Measurements from ENCODE around the gene SHF.
A peak's percentile ranks its signal among the peaks of the same experiment; 100 is the strongest.

The SHF gene

DNA sequence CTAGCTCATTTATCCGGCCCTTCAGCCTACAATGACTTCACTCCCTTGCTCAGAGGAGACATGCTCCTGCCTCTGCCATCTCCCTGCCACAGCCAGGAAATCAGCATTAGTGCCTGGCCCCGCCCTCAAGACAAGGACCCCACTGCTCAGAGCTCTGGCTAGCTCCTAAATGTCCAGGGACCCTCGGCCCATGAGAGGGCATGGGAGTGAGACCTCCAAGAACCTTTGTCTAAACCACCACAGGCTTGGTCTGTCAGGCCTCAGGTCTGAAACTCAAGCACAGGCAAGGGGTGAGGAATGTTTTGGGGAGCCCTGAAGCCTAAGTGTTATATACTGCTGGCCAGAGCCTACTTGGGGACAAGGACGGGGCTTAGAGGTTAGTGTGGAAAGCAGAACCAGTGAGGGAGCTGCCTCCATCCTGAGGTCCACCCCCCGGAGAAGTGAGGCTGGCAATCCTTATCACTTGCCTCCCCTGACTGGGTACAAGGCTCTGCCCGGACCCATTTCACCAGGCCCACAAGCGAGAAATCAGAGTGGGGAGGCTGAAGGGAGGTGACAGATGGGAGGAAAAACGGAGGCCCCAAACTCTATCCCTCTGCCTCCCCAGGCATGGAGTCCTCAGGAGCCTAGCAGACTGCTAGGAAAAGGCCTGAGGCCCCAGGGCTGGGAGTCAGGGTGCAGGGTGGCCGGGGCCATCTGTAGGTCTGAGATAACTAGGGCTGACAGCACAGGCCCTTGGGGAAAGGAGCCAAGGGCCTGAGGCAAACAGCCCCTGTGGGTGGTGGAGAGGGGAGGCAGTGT lies 18.8 kb downstream of the SHF start:
- no peak for DNase-seq

DNA sequence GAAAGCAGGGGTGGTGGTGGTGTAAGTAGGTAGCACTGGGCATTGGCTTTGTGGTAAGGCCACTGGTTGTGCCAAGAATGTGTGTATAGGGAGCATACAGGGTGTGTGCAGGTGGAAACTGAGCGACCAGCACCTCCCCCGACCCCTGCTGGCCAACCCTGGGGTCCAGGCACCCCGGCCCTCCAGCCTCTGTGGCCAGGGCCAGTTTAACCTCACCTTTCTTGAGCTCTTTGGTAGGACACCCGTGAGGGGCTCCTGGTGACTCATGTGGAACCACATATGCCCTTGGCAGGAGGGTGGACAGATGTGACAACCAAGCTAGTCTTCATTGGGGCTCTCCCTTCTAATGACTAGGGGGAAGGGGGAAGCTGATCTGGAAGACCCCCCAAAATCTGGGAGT lies 19.5 kb downstream of the SHF start:
- DNase-seq: no peak

DNA sequence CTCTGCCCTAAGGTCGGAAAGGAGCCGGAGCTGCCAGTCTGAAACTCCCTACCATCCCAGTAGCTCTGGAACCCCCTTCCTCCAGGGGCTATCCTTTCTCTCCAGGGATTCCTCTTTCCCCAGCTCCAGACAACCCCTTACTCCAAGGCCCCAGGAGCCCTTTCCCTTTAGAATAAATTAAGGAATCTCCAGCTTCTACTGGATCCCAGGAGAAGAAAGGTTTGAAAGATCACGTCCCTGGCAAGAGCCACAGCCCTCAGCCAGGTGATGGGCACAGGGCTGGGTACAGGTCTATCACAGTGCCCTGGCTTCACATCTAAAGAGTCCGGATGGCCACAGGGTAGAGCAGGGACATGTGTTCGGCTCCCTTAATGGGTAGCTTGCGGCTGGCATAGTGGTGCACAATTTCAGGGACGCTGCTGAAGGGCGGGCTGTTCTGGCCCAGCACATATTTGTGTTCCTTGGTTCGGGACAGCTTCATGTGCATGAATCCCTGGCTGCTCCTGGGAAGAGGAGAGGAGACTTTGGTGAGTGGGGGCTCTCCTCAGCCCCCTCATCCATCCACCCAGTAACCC lies 20.0 kb downstream of the SHF start:
- DNase-seq: no peak

DNA sequence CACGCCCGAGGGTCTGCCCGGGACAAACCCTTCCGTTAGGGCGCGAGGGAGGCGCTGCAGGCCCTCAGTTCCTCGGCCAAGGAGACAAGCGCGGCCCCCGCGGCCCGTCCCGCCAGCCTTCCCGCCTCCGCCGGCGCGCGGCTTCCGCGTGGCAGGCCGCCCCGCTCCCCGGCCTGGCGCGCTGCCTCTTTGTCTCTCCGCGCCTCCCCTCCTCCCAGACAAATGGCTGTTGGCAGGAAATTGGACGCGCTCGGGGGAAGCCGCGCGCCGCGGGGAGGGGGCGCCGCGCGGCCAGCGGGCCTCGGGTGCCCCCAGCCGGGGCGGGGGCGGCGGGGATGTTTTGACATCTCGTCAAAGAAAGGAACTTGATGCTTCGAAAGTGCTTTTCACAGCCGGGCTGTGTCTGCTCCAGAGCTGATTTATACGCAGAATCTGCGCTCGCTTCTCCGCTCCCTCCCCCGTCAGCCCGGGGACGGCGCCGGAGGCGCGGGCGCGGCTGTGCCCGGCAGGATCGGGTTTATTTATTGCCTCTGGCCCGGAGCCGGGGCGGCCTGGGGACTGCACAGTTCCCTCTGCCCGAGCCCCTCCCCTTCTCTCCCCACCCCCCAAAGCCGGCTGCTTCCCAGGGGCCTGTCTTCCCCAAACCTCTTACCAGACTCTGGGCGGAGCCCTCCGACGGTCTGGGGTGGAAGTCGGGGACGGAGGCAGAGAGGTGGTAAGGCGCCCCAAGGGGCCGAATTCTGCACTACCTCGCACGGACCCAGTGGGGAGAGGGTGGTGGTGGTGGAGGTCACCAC lies 20.7 kb downstream of the SHF start:
- no peak for DNase-seq

DNA sequence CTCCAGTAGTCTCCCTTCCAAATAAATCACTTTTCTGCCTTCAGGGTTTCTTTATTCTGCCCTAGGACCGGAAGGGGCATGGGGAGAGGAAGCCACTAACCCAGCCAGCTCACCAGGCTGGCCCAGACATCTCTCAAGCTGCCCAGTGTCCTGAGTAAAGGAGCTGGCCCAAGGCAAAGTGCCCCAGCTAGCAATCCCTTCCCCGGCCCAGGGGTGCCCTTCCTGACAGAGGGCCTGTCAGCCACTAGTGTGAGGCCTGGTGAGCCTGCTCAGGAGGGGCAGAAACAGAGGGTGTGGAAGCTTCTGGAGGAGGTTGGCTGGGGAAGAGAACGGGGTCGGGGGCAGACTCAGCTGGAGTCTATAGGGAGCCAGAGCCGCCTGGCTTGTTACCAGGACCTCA lies 22.2 kb downstream of the SHF start:
- DNase-seq: no peak

DNA sequence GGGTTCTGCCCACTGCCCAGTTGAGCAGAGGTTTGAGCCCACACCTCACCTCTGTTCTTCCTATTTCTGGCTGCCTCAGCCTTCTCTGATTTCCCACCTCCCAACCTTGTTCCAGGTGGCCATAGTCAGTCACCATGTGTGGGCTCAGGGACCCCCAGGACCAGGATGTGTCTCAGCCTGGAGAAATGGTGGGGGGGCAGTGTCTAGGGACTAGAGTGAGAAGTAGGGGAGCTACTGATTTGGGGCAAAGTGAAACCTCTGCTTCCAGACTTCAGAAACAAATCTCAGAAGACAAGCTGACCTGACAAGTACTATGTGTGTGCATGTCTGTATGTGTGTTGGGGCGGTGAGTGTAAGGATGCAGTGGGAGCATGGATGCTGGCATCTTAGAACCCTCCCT lies 22.9 kb downstream of the SHF start:
- no peak for DNase-seq

DNA sequence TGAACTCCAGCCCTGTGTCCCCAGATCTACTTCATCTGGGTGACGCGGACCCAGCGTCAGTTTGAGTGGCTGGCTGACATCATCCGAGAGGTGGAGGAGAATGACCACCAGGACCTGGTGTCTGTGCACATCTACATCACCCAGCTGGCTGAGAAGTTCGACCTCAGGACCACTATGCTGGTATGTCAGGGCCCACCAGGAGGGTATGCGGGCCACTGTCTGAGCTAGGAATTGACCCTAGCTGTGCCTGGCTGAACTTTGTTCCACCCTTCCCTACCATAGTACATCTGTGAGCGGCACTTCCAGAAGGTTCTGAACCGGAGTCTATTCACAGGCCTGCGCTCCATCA lies 24.3 kb downstream of the SHF start:
- no peak for DNase-seq

DNA sequence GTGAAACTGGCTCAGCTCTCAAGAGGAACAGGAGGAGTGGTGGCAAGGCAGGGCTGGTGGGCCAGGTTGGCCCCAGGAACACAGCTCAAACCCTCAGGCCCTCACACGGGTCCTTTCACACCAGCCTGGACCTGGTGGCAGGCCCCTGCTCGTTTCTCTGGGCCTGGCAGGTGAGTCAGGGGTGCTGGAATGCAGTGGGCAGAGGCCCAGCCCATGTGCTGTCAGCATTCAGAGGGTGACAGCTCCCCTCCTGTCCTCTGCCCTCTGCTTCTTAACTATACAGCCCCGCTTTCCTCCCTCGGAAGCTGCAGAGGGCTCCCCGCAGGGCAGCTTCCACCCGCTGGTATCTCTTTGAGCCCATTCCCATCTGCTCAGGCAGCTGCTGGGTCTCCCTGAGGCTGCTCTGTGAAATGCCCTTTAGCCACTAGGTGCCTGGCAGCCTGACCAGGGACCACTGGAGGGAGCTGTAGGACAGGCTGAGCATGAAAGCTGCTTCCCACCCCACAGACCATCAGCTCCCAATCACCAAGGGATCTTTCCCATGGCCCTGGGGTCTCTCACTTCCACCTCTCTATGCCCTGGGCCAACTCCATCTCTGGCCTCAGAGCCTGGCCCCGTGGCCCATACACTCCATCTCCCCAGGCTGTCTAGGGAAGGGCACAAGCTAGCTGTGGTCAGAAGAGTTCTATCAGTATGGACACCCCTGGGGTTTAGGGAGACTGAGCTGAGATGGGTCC lies 24.8 kb downstream of the SHF start:
- peak; percentile 3 for DNase-seq

DNA sequence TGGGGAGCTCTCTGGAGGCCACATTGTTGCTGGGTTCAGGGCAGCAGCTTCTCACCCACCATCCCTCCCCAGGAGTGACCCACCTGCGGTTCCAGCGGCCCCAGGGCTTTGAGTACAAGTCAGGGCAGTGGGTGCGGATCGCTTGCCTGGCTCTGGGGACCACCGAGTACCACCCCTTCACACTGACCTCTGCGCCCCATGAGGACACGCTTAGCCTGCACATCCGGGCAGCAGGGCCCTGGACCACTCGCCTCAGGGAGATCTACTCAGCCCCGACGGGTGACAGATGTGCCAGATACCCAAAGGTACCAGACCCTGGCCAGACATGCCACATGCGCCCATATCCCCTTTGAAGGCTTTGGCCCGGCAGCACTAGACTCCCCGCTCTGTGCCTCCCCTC lies 26.1 kb downstream of the SHF start:
- no peak for DNase-seq

DNA sequence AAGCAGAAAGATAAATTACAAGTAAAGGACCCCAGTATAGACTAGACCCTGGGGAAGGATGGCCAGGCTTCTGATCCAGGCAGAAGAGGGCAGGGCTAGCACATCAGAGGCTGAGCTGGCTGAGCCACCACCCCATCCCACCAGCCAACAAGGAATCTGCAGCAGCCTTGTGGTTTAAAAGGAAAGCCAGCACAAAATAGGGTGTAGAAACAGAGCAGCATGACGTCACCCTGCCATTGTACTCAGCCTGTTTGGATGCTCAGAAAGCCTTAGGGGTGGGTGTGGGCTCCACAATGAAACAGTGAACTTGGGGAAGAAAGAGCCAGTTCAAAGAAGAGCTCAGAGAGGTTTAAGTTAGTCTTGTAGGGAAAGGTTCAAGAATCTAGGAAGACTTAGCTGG lies 29.8 kb downstream of the SHF start:
- DNase-seq: no peak

DNA sequence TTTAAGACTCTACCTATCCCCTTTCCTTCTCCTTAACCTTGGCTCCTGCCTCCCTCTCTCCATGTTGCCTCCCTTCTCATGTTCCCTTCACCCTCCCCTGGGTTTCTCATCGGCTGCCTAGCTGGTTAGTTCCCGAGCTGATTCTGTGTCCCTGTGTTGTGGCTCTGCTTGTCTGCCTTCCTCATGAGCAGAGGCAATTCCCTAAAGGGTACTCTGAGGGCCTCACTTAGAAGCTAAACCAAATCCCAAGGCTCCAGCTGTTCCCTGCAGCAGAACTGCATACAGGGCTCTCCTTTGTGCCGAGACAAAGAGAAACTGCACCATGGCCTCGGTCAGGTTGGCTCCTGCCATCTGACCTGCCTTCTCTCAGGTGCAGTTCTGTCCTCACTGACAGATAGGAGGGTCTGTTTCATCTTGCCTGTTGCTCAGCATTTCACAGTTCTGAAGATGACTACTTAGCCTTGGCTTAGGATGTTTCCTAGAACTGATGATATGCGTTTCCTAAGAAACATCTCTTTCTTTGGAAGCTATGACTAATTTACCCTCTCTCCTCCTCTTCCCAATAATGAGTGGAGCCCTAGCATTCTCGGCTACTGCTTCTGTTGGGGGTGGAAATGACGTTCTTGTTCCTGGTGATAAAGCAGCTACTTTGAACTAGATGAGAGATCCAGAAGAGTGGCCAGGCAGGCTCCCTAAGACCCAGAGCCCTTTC lies 30.9 kb downstream of the SHF start:
- DNase-seq: no peak

DNA sequence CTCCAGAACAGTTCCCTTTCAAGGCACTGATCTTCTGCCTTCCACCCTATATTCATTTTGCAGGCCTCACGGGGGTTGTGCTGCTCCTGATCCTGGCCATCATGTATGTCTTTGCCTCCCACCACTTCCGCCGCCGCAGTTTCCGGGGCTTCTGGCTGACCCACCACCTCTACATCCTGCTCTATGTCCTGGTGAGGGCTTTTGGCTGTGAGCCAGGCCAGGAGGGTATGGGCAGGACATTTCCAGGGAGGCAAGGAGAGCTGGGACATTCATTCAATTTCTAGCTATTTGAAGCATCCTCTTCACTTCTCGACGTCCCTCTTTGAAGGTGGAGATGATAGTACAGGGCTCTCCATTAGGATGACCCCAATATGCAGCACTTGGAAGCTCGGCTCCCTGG lies 32.0 kb downstream of the SHF start:
- DNase-seq: no peak

DNA sequence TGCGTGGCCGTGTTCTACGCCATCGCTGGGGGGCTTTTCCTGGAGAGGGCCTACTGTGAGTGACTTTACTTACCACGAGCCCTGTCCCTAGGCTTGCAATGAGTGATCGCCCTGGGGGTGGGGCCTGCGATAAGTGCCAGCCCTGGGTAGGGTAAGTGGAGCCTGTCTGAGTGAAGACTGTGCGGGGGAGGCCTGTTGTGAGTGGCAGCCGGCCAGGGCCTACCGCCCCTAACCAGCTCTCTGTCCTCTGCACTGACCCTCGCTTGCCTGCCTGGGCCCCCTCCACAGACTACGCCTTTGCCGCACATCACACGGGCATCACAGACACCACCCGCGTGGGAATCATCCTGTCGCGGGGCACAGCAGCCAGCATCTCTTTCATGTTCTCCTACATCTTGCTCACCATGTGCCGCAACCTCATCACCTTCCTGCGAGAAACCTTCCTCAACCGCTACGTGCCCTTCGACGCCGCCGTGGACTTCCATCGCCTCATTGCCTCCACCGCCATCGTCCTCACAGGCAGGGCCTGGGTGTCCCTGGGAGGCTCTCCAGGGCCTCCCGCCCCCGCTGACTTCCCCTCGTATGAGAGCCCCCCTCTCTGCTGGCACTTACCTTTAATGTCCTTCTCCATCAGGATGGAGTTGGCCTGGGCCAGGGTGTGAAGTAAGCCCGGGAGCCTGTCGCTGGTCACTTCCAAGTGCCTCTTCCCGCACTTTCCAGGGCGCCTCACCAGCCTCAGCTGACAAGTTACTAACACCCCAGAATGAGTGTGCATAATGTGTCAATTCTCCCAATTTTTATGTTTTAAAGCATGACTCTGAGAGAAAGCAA lies 35.6 kb downstream of the SHF start:
- DNase-seq: no peak

DNA sequence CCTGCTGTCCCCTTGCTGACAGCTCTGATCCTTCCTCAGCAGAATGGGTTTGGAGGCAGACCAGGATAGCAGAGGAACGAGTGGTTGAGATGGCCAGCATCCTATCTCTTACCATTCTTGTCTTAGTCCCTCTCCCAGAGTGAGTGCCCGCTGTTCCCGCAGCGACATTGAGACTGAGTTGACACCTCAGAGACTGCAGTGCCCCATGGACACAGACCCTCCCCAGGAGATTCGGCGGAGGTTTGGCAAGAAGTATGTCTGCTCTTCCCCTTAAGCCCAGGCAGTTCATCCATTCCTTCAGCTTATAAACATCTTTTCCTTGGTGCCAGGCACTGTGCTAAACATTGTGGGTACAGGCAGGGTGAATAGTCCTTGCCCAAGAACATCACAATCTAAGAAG lies 36.8 kb downstream of the SHF start:
- no peak for DNase-seq

DNA sequence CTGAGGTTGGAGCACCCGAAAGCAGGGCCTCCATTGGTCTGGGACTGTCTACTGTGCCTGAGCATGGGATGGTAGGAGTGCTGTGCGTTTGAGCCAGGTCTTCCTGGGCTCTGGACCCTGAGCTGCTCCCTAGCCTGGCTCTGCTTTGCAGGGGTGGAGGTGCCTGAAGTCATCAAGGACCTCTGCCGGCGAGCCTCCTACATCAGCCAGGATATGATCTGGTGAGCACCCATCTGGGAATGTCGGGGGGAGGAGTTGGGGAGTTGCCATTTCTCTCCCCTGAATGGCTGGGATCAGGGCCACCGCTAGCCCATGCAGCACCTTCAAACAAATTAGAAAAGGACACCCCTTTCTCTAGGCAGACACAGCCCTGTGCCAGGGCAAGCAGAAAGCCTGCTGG lies 37.3 kb downstream of the SHF start:
- no peak for DNase-seq

DNA sequence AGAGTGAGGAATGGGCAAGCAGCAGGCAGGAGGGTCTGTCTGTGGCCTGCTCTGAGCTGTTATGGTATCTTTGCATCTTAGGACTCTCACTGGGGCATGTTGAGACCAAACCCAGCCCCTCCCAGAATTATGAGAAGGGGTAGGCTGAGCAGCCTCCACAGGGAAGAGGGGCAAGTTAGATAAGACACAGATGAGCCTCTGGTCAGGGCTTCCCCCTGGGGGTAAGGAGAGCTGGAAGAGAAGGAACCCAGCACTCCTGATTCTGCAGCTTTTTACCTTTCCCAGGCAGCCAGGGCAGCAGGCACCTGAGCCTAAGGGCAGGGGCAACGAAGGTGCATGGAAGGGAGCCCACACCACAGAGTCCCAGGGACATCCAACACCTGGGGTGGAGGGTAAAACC lies 38.7 kb downstream of the SHF start:
- no peak for DNase-seq

DNA sequence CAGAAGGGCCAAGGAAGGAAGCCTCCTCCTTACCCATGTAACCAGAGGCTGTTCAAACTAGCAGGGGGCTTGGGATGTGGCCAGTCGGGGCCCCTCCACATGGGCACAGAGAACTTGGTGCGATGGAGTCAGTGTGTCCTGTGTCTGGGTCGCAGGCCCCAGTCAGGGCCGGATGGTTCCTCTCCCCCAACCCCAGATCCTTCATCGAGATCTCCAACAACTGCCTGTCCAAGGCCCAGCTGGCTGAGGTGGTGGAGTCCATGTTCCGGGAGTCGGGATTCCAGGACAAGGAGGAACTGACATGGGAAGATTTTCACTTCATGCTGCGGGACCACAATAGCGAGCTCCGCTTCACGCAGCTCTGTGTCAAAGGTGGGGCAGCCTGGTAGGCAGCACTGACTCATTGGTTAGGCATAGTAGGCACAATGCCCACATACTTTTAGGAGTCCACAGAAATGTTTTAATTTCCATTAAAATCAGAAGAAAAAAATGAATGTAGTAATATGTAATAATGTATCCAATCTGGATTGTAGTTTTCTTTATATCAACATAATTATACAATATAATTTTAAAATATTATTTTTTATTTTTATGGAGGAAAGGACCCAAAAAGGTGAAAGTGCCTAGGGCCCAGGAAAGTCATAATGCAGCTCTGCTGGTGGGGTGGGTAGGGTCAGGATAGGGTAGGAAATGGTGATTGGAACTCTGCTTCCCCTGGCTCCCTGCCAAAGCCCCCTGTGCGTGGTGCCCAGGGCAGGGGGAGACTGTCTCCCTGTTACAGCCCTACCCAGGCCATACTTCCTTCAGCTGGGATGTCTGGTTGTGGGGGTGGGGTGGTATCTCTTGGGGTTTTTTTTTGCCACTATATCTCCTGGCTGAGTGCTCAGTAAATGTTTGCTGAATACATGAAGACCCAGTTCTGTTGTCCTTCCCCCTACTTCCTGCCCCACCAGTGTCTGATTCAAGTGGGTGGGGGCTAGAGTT lies 39.4 kb downstream of the SHF start:
- DNase-seq: no peak

DNA sequence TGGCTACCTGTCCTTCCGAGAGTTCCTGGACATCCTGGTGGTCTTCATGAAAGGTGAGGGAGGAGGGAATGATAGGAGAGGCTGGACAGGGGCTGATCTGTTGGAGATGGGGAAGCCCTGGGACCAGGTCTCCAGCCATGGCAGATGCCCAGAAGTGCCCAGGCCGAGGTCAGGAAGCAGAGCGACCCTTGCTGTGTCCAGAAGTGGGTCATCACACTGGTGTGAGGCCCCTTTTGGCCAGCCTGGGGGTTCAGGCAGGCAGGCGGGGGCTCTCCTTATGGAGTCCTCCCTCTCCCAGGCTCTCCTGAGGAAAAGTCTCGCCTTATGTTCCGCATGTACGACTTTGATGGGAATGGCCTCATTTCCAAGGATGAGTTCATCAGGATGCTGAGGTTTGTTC lies 40.2 kb downstream of the SHF start:
- no peak for DNase-seq

DNA sequence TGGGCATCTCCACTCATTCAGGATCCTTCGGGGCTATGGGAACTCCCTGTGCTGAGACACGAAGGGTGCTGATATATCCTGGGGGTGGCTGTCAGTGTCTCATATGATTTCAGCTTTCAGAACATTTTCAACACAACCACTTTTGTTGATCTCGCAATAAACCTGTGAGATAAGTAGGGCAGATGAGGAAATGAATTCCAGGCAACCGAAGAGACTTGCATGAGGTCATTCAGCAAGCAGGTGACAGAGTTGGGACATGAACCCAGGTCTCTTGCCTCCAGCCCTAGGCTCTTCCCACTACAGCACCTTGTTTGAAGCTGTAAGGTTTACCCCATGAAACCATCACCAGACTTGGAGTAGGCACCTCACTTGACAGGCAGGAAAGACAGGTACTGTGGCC lies 41.4 kb downstream of the SHF start:
- no peak for DNase-seq

DNA sequence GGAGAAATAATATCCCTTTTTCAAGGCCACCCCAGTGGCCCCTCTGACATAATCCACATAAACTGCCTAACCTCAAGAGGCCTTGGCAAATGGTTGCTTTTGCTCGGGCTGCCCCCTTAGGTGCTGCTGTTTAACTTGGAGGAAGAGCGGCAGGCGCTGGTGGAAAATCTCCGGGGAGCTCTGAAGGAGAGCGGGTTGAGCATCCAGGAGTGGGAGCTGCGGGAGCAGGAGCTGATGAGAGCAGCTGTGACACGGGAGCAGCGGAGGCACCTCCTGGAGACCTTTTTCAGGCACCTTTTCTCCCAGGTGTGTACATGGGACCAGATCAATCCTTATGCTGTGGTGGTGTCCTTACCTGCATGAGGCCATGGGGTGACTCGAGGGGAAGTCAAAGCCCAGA lies 43.0 kb downstream of the SHF start:
- no peak for DNase-seq

DNA sequence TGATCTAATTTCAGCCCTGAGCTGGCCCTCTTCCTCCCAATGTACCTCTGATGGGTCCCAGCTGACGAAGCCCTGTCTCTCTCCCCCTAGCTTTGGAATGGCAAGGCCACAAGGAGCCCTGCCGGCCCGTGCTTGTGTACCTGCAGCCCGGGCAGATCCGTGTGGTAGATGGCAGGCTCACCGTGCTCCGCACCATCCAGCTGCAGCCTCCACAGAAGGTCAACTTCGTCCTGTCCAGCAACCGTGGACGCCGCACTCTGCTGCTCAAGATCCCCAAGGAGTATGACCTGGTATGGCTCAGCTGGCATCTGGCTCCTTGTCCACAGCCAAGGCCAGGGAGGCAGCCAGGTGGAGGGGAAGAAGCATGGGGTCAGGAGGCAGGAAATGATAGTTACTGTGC lies 43.8 kb downstream of the SHF start:
- no peak for DNase-seq
